ENCODE results near the gene OTOP3. TPM values are rescaled to one million over a fixed set of nuclear protein-coding genes. Genes with fewer than 3 reads are reported as not detected.
"Not testable (repeated sequence)": the region's sequence is repeated elsewhere in the genome, so short reads cannot be mapped to it uniquely, and the experiment has no call there.

The OTOP3 gene
- total RNA-seq, 1 donor from 2014 or later: not detected

GRCh38 chr17:74962622-74963394 lies 27.1 kb downstream of the OTOP3 start:
- DNase-seq (ENCODE audit: low read depth): no peak
- TF ChIP-seq CTCF (conservative IDR thresholded peaks at IDR 0.05; ENCODE audit: low read depth, low read length): no peak
- H3K4me3 ChIP-seq (ENCODE audit: low read depth, low read length): no peak overlapping the region

GRCh38 chr17:74963656-74964055 lies 28.0 kb downstream of the OTOP3 start:
- no peak for TF ChIP-seq CTCF (conservative IDR thresholded peaks at IDR 0.05; ENCODE audit: low read depth, low read length)
- no peak overlapping the region for H3K4me3 ChIP-seq (ENCODE audit: low read depth, low read length)
- DNase-seq (ENCODE audit: low read depth): no peak

- no peak for DNase-seq (ENCODE audit: low read depth)
- H3K4me3 ChIP-seq (ENCODE audit: low read depth, low read length): no peak overlapping the region
- no peak for TF ChIP-seq CTCF (conservative IDR thresholded peaks at IDR 0.05; ENCODE audit: low read depth, low read length)
Measured at GRCh38 chr17:74964246-74964761, 28.6 kb downstream of the OTOP3 start.

GRCh38 chr17:74964988-74965622 lies 29.4 kb downstream of the OTOP3 start:
- no peak overlapping the region for H3K4me3 ChIP-seq (ENCODE audit: low read depth, low read length)
- no peak for DNase-seq (ENCODE audit: low read depth)
- no peak for TF ChIP-seq CTCF (conservative IDR thresholded peaks at IDR 0.05; ENCODE audit: low read depth, low read length)

- no peak for TF ChIP-seq CTCF (conservative IDR thresholded peaks at IDR 0.05; ENCODE audit: low read depth, low read length)
- DNase-seq (ENCODE audit: low read depth): no peak
- no peak overlapping the region for H3K4me3 ChIP-seq (ENCODE audit: low read depth, low read length)
Measured at GRCh38 chr17:74968361-74968780, 32.7 kb downstream of the OTOP3 start.

- not testable (repeated sequence) for DNase-seq (ENCODE audit: low read depth); H3K4me3 ChIP-seq (ENCODE audit: low read depth, low read length)
Measured at GRCh38 chr17:74969501-74969900, 33.8 kb downstream of the OTOP3 start.

- DNase-seq (ENCODE audit: low read depth): no peak
- no peak for TF ChIP-seq CTCF (conservative IDR thresholded peaks at IDR 0.05; ENCODE audit: low read depth, low read length)
- H3K4me3 ChIP-seq (ENCODE audit: low read depth, low read length): no peak overlapping the region
Measured at GRCh38 chr17:74970395-74970794, 34.7 kb downstream of the OTOP3 start.
